Aorta (tissue), 5 donors: ENCODE measurements around the gene FGF3. TPM values are rescaled to one million over a fixed set of nuclear protein-coding genes. Genes with fewer than 3 reads are reported as not detected.
A peak's percentile ranks its signal among the peaks of the same experiment; 100 is the strongest.

ENCODE experiments used
- ATAC-seq: fragments of 200-7000 bp; cut with Tn5 transposase; one replicate; pipeline ENCODE4 v1.9.1; 2022; ENCODE audit warnings: moderate library complexity; ENCODE audit not compliant: low FRiP score
- DNase-seq, 2 donors: peaks; one replicate each; pipeline ENCODE4 v3.0.0-alpha.2; 2020
- H3K27ac ChIP-seq, 2 donors: one replicate each; pipeline ENCODE4 v1.5.1; 2013; ENCODE audit warnings: low read length in 2 of 2, mild to moderate bottlenecking in 2 of 2, moderate library complexity in 2 of 2, control low read depth in 1 of 2, inconsistent platforms in 1 of 2, low read depth in 1 of 2
- H3K27me3 ChIP-seq, 2 donors: one replicate each; pipeline ENCODE4 v1.6.1; 2013; ENCODE audit warnings: control low read depth in 1 of 2, low read length in 1 of 2, mild to moderate bottlenecking in 1 of 2, moderate library complexity in 1 of 2; ENCODE audit not compliant: insufficient read depth in 2 of 2, control insufficient read depth in 1 of 2
- H3K36me3 ChIP-seq, 2 donors: one replicate each; pipeline ENCODE4 v1.6.1; 2013; ENCODE audit warnings: control low read depth in 1 of 2, low read length in 1 of 2, mild to moderate bottlenecking in 1 of 2; ENCODE audit not compliant: insufficient read depth in 2 of 2, control insufficient read depth in 1 of 2
- H3K4me1 ChIP-seq, 2 donors: one replicate each; pipeline ENCODE4 v1.6.1; 2013; ENCODE audit warnings: low read length in 2 of 2, control low read depth in 1 of 2, mild to moderate bottlenecking in 1 of 2, moderate library complexity in 1 of 2; ENCODE audit not compliant: insufficient read depth in 2 of 2, control insufficient read depth in 1 of 2
- H3K4me3 ChIP-seq, 2 donors: one replicate each; pipeline ENCODE4 v1.5.1; 2013; ENCODE audit warnings: low read length in 2 of 2, control low read depth in 1 of 2, mild to moderate bottlenecking in 1 of 2
- H3K9me3 ChIP-seq: one replicate; pipeline ENCODE4 v1.6.1; 2013; ENCODE audit warnings: mild to moderate bottlenecking, low read length; ENCODE audit not compliant: control insufficient read depth
- WGBS, 2 donors: extraction: QIAGEN DNeasy Blood & Tissue Kit; methylation state at CpG; one replicate each; pipeline ENCODE4 v1.1.7; 2013; 5-methylcytosine and 5-hydroxymethylcytosine counted together
- intact Hi-C, 2 donors: fragments of 100-400 bp; cut with DNase I; formaldehyde crosslinking; loops; one replicate each; pipeline versions ENCODE4 v1.14.2 to v1.15.0; 2022
- polyA plus RNA-seq, 2 donors: library from polyadenylated mRNA; stranded (reverse); fragments of 200-250 nt; gene quantifications; one replicate each; pipeline ENCODE4 v1.2.3, GENCODE V29; 2013
- total RNA-seq, 2 donors: library from RNA; stranded (reverse); fragmentation: NEBNext Ultra II Directional; extraction: Animal tissue kit (Norgen Biotek cat#: 25700); gene quantifications; one replicate each; pipeline ENCODE4 v1.2.1, GENCODE V29; 2021
- donor health status: healthy with polysubstance abuse.
- donor health status: Bipolar disorder and iron deficiency.
- donor health status: DM: no; HTN: no; CAD: no.
- donor health status: DM: no; HTN: no; CAD: no.
- donor health status: DM: yes; HTN: yes; CAD: no.

The FGF3 gene
- total and polyA plus RNA-seq, 4 donors, result not detected

GRCh38 chr11:69830086-69830485, 10.9 kb upstream of the FGF3 start:
- DNase-seq, result peak in 1 of 2 donors; percentile 15
- intact Hi-C loops, result no loop called here
- no peak overlapping the region for H3K4me3 ChIP-seq
- H3K36me3 ChIP-seq, result no peaks in the 10 kb centered on the region
- no peaks in the 10 kb centered on the region for H3K4me1 ChIP-seq
- H3K27ac ChIP-seq, result no peak overlapping the region
- WGBS, 2 donors, result 90 to 91% methylated on average over 11 of the region's 11 CpGs
- H3K27me3 ChIP-seq, result no peaks in the 10 kb centered on the region
- ATAC-seq, result no peak
- H3K9me3 ChIP-seq, result peaks cover 2% of the 10 kb centered on the region

- H3K36me3 ChIP-seq, result no peaks in the 10 kb centered on the region
- H3K4me1 ChIP-seq, result no peaks in the 10 kb centered on the region
- WGBS, 2 donors, result 91 to 96% methylated on average over 6 of the region's 6 CpGs
- intact Hi-C loops, result no loop called here
- peaks cover 2% of the 10 kb centered on the region for H3K9me3 ChIP-seq
- no peak overlapping the region for H3K4me3 ChIP-seq
- no peaks in the 10 kb centered on the region for H3K27me3 ChIP-seq
- DNase-seq (peak; percentile 9 to 64), ATAC-seq (no peak)
- H3K27ac ChIP-seq, result no peak overlapping the region
Measured at GRCh38 chr11:69828971-69829344, 9.7 kb upstream of the FGF3 start.

DNA sequence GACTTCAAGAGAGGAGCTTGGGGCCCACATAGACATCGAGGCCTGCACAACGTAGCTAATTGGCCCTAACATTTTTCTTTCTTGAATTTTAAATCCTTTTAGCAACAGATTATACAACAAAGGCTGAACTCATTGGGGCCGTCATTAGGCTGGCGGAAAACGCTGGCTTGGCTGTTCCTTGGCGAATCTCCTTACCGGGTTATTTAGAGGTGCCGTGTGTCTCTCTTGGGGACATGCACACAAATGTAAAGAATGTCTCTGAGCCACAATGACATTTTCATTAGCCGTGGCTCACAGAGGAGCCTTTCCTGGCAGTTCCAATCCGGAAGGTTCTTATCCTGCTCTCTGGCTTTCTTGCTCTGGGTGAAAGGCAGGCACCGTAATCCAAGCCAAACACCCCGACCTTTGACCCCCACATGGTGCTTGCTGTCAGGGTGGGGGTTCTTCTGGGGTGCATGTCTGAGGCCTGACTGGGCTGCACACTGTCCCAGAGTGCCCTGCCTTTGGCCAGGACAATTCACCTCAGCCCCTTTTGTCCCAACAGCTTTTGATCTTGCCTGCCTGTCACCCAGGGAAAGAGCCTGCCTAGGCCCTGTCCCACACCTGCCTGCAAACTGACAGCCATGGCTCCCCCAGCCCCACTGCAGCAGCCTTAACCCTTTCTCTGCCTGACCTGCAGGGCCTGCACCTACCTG, 9.2 kb upstream of the FGF3 start:
- peak in 1 of 2 donors; percentile 32 for DNase-seq
- WGBS, 2 donors, result 72 to 73% methylated on average over 12 of the region's 12 CpGs
- no peaks in the 10 kb centered on the region for H3K4me1 ChIP-seq
- H3K4me3 ChIP-seq, result no peak overlapping the region
- no peak for ATAC-seq
- intact Hi-C loops, result no loop called here
- peaks cover 2% of the 10 kb centered on the region for H3K9me3 ChIP-seq
- H3K36me3 ChIP-seq, result no peaks in the 10 kb centered on the region
- H3K27me3 ChIP-seq, result no peaks in the 10 kb centered on the region
- no peak overlapping the region for H3K27ac ChIP-seq

DNA sequence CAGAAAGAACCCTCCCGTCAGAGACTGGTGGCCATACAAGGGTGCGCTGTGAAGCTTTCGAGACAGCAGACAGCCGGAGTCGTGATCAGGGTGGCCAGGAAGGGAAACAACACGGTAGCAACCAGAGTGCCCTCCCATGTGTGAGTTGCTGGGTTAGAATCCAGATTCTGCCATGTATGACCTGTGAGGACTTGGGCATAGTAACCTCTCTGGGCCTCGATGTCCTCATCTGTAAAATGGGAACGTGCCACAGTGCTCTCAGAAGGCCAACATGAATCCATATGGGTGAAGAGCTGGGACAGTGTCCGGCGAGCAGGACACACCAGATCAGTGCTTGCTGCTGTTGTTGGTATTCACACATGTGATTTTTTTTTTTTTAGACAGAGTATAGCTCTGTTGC, 7.6 kb upstream of the FGF3 start:
- Histone ChIP-seq H3K9me3 (peaks cover 2% of the 10 kb centered on the region), H3K27me3 (no peaks in the 10 kb centered on the region), H3K4me3 (no peak overlapping the region), H3K27ac (no peak overlapping the region), H3K36me3 (no peaks in the 10 kb centered on the region), H3K4me1 (no peaks in the 10 kb centered on the region)
- peak in 1 of 2 donors; percentile 33 for DNase-seq
- ATAC-seq, result no peak
- 90 to 95% methylated on average over 10 of the region's 10 CpGs for WGBS, 2 donors
- intact Hi-C loops, result no loop called here

- WGBS, 2 donors, result 67 to 71% methylated on average over 8 of the region's 8 CpGs
- H3K27me3 ChIP-seq, result no peaks in the 10 kb centered on the region
- ATAC-seq (no peak), DNase-seq (peak; percentile 17 to 49)
- no peak overlapping the region for H3K27ac ChIP-seq
- no peaks in the 10 kb centered on the region for H3K36me3 ChIP-seq
- peaks cover 2% of the 10 kb centered on the region for H3K9me3 ChIP-seq
- H3K4me1 ChIP-seq, result no peaks in the 10 kb centered on the region
- H3K4me3 ChIP-seq, result no peak overlapping the region
- intact Hi-C loops, result no loop called here
Measured at GRCh38 chr11:69825941-69826340, 6.7 kb upstream of the FGF3 start.

DNA sequence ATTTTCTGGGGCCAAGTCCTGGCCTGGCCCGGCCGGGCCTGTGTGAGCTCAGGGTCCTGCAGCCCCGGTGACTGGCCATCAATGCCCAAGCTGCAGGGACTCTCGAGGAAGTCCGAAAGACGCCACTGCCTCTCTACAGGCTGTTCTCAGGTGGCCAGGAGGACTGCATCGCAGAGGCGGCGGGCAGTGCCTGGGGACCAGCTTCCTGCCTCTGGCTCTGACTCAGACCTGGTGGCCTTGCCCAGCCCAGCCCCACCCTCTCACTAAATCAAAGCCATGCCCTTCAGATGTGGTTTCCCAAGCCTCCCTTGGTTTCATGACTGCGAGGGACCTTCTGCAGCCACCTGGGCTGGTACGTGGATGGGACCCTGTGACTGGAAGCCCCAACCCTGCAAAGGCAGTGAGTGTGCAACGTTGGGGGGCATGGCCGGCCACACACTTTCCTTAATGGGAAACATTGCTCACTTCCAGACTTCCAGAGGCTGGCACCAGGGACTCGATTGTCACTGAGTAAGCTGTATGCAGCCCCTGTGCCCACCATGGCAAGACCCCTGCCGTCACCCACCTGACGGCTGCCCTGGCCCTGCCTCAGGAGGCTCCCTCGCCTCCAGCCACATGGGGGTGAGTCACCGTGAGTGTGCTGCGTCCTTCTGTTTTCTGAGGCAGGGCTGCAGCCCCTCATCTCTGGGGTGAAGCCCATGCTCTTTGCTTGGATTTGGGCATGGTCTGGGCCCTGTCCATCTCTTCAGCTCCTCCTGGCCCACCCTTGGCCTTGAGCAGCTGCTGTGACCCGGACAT, 6.0 kb upstream of the FGF3 start:
- H3K27ac ChIP-seq, result no peak overlapping the region
- peaks cover 2% of the 10 kb centered on the region for H3K9me3 ChIP-seq
- no peaks in the 10 kb centered on the region for H3K27me3 ChIP-seq
- DNase-seq (peak; percentile 29 to 46), ATAC-seq (no peak)
- no peaks in the 10 kb centered on the region for H3K36me3 ChIP-seq
- no peak overlapping the region for H3K4me3 ChIP-seq
- H3K4me1 ChIP-seq, result no peaks in the 10 kb centered on the region
- intact Hi-C loops, result no loop called here
- WGBS, 2 donors, result 81% methylated on average over 20 of the region's 20 CpGs

DNA sequence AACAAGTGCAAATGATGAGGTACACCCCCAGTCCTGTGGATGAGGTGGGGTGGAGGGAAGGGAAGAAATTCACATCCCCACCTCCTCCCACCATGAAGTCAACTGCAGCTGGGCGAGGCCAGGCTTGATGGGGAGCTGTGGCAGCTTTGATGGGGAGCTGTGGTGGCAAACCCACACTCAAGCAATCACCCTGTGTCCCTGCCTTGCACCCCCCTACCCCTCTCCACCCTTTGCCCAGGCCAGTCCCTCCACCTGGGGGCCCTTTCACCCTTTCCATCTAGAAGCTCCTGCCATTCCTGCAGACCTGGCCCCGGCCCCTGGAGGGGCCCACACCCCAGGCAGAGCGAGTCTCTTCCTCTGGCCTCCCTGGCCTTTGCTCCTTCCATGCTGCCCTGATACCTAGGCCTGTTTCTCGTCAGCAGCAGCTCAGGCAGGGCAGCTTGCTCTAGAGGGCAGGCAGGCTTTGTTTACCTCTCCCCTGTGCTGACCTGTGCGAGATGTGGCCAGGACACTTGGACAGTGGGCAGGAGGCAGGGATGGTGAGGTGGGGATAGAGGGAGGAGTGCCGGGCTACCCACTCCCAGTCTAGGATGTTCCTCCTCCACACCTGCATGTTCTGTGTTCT, 4.5 kb upstream of the FGF3 start:
- no peaks in the 10 kb centered on the region for H3K27me3 ChIP-seq

GRCh38 chr11:69822676-69823494, 3.7 kb upstream of the FGF3 start:
- no peaks in the 10 kb centered on the region for H3K4me1 ChIP-seq
- H3K4me3 ChIP-seq, result no peak overlapping the region
- no peak for DNase-seq
- peaks cover 2% of the 10 kb centered on the region for H3K9me3 ChIP-seq
- ATAC-seq, result no peak
- no peaks in the 10 kb centered on the region for H3K36me3 ChIP-seq
- no peak overlapping the region for H3K27ac ChIP-seq
- intact Hi-C loops, result no loop called here
- H3K27me3 ChIP-seq, result no peaks in the 10 kb centered on the region
- WGBS, 2 donors, result 47 to 51% methylated on average over 15 of the region's 15 CpGs

More for the DNA sequence above, 4.5 kb upstream of the FGF3 start:
- WGBS, 2 donors, result 78 to 82% methylated on average over 6 of the region's 6 CpGs
- Histone ChIP-seq H3K4me1 (no peaks in the 10 kb centered on the region), H3K27ac (no peak overlapping the region), H3K4me3 (no peak overlapping the region), H3K9me3 (peaks cover 2% of the 10 kb centered on the region), H3K36me3 (no peaks in the 10 kb centered on the region)
- peak in 1 of 2 donors; percentile 35 for DNase-seq
- ATAC-seq, result no peak
- intact Hi-C loops, result no loop called here
